Middle frontal gyrus (tissue), 1 donor: Measurements from ENCODE around the gene DNAH11.
"Not testable (repeated sequence)": the region's sequence is repeated elsewhere in the genome, so short reads cannot be mapped to it uniquely, and the experiment has no call there.

Experiments
- DNase-seq: peaks from one replicate; pipeline ENCODE4 v3.0.0-alpha.2; 2015; ENCODE audit warnings: low spot score; ENCODE audit errors: extremely low spot score

DNAH11 gene

DNA sequence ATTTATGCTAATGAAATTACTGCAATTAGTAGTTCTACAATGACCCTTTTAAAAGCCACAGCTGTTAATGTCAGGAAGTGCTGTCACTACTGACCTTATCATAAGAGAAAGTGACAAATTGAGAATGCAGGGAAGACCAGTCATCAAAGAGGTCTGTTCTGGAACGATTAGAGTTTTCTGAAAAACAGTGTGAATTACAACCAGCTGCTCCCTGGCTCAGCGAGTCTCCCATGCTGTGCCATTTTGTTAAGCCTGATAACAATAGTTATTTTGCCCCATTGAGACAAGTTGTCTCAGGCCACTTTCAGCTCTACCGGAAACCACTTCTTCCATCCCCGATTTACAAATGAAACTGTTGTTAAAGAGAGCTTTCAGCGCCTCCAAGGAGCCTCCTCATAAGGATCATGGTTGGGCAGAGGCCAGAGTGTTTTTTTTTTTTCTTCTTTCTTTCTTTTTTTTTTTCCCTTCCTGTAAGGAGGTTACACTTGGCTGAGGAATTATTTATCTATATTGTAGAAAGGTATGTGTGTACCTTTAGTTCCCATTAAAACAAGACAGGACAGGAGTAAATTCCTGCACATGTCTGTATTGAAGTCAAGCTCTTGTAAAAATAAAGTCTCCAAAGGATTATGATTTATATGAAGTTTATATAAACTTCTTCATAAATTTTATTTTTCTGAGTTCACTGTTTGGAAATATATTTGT, 229.2 kb downstream of the DNAH11 start:
- DNase-seq = no peak

DNA sequence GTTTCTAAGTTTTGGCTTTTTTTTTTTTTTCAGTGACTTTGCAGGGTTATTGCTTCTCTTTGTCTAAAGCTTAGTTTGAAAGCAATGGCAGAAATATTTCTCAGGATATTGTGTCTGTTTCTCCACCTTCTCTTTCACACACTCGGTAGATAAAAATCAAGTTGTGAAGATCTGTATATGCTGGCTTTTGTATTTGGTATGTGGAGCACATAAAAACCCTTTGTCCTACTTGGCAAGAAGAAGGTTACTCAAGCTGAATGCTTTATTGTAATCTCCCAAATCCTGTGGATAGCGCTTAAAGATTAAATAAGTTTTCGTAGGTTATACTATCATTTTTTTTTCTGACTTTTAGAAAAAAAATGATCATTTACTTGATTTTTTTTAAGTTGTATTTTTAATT, 230.5 kb downstream of the DNAH11 start:
- peak; percentile 11 for DNase-seq

GRCh38 chr7:21777921-21778320, 235.1 kb downstream of the DNAH11 start:
- no peak for DNase-seq

DNA sequence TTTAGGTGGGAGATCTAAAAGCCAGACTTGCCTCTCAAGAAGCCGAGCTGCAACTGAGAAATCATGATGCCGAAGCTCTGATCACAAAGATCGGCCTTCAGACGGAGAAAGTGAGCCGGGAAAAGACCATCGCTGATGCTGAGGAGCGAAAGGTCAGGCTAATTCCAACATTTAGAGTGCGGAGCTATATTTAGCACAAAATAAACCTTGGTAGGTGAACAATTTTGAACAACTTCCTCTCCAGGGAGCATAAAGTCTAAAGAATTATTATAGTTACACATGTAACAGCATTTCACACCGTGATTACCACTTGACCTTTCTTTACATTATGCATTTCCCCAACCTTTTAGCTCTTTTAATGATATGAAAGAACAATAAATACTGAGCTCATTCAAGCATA, 236.1 kb downstream of the DNAH11 start:
- no peak for DNase-seq

DNA sequence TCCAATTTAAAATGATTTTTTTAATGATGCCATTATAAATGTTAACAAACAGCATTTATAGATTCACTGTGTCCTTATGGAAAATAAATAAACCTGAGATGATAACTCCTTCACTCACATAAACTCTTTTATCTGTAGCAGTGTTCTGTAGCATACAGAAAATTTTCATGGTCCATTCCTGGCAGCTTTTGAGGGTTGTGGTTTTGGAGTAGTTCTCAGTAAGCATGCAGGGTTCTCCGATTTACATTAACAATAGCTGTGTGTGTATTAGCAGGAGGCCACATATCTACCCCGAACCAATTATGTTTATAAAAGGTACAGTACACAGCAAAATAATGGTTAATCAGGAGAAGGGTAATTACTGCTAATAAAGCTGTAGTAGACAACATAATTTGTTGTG, 240.2 kb downstream of the DNAH11 start:
- no peak for DNase-seq

- no peak for DNase-seq
Observed at GRCh38 chr7:21784989-21785388, 242.2 kb downstream of the DNAH11 start.

- no peak for DNase-seq
Observed at GRCh38 chr7:21805791-21806190, 263.0 kb downstream of the DNAH11 start.

GRCh38 chr7:21806388-21806787, 263.5 kb downstream of the DNAH11 start:
- DNase-seq = no peak

GRCh38 chr7:21819048-21819447, 276.2 kb downstream of the DNAH11 start:
- no peak for DNase-seq

DNA sequence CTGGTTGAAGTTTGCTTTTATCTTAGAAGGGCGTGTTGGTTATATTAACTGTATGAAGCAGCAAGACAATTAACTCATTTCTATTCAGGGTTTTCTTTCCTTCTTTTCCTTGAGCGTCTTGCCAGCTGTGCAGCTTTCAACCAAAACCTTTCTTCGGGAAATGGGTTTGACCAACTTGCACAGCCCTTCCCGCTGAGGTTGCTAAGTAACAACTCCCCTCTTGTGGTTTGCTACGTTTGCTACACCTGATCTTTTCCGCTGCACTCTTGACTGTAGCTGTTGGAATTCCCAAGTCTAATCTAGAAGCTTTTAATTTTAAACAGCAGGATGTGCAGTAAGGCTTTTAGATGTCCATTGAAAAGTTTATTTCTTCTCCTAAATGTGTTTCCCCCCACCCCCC, 286.0 kb downstream of the DNAH11 start:
- no peak for DNase-seq

DNA sequence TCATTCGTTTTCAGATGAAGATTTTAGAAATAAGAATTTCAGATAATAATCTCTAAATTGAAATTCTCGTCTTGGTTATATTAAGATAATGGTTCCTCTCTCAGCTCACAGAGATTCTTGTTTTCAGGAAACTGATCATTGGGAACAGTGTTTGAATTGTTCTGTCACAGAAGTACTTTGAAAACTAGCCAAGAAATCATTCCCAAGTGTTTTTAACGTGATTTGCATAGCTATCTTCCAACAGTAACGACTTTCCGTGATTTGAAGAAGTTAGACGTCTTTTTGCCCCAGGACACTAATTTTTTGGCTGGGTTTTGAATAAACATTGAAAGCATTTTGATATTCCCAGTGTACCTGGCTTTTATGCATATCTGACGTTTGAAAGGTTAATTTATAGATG, 286.9 kb downstream of the DNAH11 start:
- no peak for DNase-seq

GRCh38 chr7:21844742-21845141, 301.9 kb downstream of the DNAH11 start:
- DNase-seq = no peak

GRCh38 chr7:21850531-21851285, 307.9 kb downstream of the DNAH11 start:
- DNase-seq = no peak

GRCh38 chr7:21851559-21851967, 308.7 kb downstream of the DNAH11 start:
- no peak for DNase-seq

- DNase-seq = not testable (repeated sequence)
Observed at GRCh38 chr7:21865631-21866204, 322.9 kb downstream of the DNAH11 start.

DNA sequence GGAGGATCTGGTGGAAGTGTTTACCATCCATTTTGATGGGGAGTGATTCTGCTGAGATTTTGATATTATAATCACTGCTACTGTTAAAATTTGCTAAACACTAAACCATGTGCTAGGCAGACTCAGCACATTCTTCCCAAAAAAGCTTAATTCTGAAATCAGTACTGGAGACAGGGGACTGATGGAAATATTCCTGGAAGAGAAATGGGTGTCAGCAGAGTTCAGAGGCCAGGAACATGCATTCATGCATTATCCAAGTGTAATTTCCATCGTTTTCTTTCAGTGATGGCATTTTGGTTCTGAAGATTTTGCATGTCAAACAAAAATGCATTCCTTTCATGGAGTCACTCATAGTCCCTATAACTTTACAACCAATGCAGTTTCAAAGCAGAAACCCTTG, 323.9 kb downstream of the DNAH11 start:
- DNase-seq = no peak

GRCh38 chr7:21867226-21867625, 324.4 kb downstream of the DNAH11 start:
- no peak for DNase-seq

DNA sequence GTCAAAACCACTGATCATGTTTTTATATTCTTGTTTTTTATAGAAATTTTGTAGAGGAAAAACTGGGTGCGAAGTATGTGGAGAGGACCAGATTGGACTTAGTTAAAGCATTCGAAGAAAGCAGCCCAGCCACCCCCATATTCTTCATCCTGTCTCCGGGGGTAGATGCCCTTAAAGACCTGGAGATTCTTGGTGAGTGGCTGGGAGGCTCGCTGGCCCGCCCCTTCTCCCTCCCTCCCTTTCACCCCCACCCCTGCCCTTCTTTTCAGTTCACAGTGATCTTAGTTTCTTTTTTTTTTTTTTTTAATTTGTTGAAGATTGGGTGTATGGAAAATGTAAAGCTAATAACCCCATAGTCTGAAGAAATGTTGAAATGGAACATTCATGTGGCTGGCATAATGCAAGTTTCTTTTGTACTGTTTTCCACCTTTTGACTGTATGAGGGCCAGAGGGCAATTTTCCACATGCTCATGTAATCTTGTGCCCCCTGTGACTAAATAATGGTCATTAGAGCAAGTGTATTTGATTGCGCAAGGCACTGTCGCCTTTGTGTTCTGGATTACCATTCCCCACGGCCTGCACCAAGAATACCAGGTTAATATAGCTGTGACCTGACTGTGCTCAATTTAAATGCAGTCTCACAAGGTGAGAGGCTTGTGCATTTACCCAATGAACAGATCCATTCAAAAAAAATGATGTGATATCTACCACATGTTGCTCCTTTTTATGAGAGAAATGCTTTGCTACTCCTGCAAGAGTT, 325.2 kb downstream of the DNAH11 start:
- no peak for DNase-seq

GRCh38 chr7:21868576-21868850, 325.7 kb downstream of the DNAH11 start:
- DNase-seq = no peak

DNA sequence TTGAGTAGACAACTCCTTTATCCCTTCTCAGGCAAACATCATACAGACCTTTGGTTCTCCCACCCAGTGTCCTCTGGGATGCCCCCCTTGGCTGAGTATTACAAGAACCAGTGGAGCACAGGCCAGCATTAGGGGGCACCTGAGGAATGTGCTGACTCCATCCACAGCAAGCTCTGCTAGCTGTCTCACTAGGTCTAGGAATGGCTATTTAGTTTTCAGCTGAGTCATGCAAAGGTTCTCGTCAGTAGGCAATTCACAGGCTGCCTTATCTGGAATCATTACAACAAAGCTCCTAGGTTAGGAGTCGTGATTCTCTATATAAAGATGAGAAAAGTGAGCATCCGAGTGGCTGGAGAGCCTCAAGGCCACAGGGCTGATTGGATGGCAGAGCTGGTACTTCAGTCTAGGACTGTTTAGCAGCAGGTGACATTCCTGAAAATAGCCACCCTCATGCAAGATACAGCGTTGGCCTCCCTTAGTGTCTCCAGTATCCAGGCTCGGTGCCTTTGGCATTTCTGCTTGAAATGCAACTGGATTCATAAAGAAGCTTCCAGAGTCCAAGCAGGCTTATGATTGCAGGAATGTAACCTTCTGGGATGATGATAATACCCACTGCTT, 327.1 kb downstream of the DNAH11 start:
- no peak for DNase-seq

- no peak for DNase-seq
Observed at GRCh38 chr7:21883069-21883468, 340.2 kb downstream of the DNAH11 start.

- DNase-seq = not testable (repeated sequence)
Observed at GRCh38 chr7:21883501-21883900, 340.7 kb downstream of the DNAH11 start.
